Neural cell (in vitro differentiated cells): ENCODE data around the gene CYP21A2. TPM values are rescaled to one million over a fixed set of nuclear protein-coding genes. Genes with fewer than 3 reads are reported as not detected.
"Not testable (repeated sequence)": the region's sequence is repeated elsewhere in the genome, so short reads cannot be mapped to it uniquely, and the experiment has no call there.

Experiments used
- H2AFZ ChIP-seq: fragments of 200-600, 300-800 bp; sonication (generic), shearing (Covaris generic); 2 replicates; pipeline ENCODE4 v1.6.0; 2014; ENCODE audit warnings: low read depth, mild to moderate bottlenecking, antibody characterized with exemption, low read length, moderate library complexity
- H3F3A ChIP-seq: fragments of 200-600 bp; shearing (Covaris generic); 2 replicates; pipeline ENCODE4 v1.6.1; 2016; ENCODE audit warnings: mild to moderate bottlenecking, moderate library complexity, mixed read lengths, antibody characterized with exemption, low read length; ENCODE audit not compliant: insufficient read depth, poor library complexity, severe bottlenecking
- H3K27ac ChIP-seq: fragments of 200-600, 300-800 bp; sonication (generic), shearing (Covaris generic); 2 replicates; pipeline ENCODE4 v1.5.1; 2014; ENCODE audit warnings: mild to moderate bottlenecking, low read length, moderate library complexity
- H3K27me3 ChIP-seq: fragments of 300-800, 200-600 bp; sonication (generic), shearing (Covaris generic); 2 replicates; pipeline ENCODE4 v1.6.0; 2014; ENCODE audit warnings: mild to moderate bottlenecking, low read depth, low read length, moderate library complexity; ENCODE audit not compliant: insufficient read depth
- H3K36me3 ChIP-seq: fragments of 300-800, 200-600 bp; sonication (generic), shearing (Covaris generic); 2 replicates; pipeline ENCODE4 v1.5.1; 2014; ENCODE audit warnings: mild to moderate bottlenecking, antibody characterized with exemption, low read length, moderate library complexity; ENCODE audit not compliant: insufficient read depth
- H3K4me2 ChIP-seq: fragments of 300-800, 200-600 bp; sonication (generic), shearing (Covaris generic); 2 replicates; pipeline ENCODE4 v1.6.0; 2014; ENCODE audit warnings: mild to moderate bottlenecking, low read length
- H3K4me3 ChIP-seq: fragments of 300-800, 200-600 bp; sonication (generic), shearing (Covaris generic); 2 replicates; pipeline ENCODE4 v1.5.1; 2014; ENCODE audit warnings: mild to moderate bottlenecking, low read length, moderate library complexity
- H3K79me2 ChIP-seq: fragments of 200-600 bp; shearing (Covaris generic); replicated peaks from 2 replicates; pipeline ENCODE4 v1.6.0; 2014; ENCODE audit warnings: mild to moderate bottlenecking, low read length, moderate library complexity; ENCODE audit not compliant: insufficient read depth
- H3K9ac ChIP-seq: fragments of 300-800, 200-600 bp; sonication (generic), shearing (Covaris generic); 2 replicates; pipeline ENCODE4 v1.6.1; 2016; ENCODE audit warnings: mild to moderate bottlenecking, low read length, mixed read lengths
- H3K9me2 ChIP-seq: fragments of 200-600 bp; shearing (Covaris generic); 2 replicates; pipeline ENCODE4 v1.6.1; 2016; ENCODE audit warnings: mild to moderate bottlenecking, low read length, mixed read lengths; ENCODE audit not compliant: insufficient read depth
- H3K9me3 ChIP-seq: fragments of 200-600, 300-800 bp; sonication (generic), shearing (Covaris generic); 2 replicates; pipeline ENCODE4 v1.6.1; 2016; ENCODE audit warnings: mild to moderate bottlenecking, mixed run types, low read length, moderate library complexity, mixed read lengths
- H4K20me1 ChIP-seq: fragments of 200-600 bp; shearing (Covaris generic); 2 replicates; pipeline ENCODE4 v1.6.1; 2016; ENCODE audit warnings: mild to moderate bottlenecking, mixed run types; ENCODE audit not compliant: insufficient read depth
- polyA minus RNA-seq: library from RNA; depleted of rRNA, polyadenylated mRNA; stranded (reverse); fragments of >200 nt; gene quantifications from 2 replicates; pipeline ENCODE4 v1.2.3, GENCODE V29; 2014
- polyA plus RNA-seq: library from polyadenylated mRNA; depleted of rRNA; stranded (reverse); fragments of >200 nt; gene quantifications from 2 replicates; pipeline ENCODE4 v1.2.3, GENCODE V29; 2014

Gene CYP21A2
- 1.9 and 4.5 TPM in 2 replicates for polyA plus RNA-seq
- polyA minus RNA-seq = 0.97 and 1.4 TPM in 2 replicates

- not testable (repeated sequence) for H4K20me1 ChIP-seq
These were observed at the start of gene CYP21A2 for GRCh38 chr6:32037598-32038524. Gene CYP21A2, plus strand, starts transcription at chr6:32038415. Its CDS starts 8 bp downstream, at chr6:32038423.

GRCh38 chr6:31989363-31989762, 48.9 kb upstream of the CYP21A2 start:
- H3K9ac ChIP-seq, H3K36me3 ChIP-seq, H3K79me2 ChIP-seq, H4K20me1 ChIP-seq, H3K9me3 ChIP-seq, H3K27me3 ChIP-seq, H3F3A ChIP-seq, H3K27ac ChIP-seq, H2AFZ ChIP-seq, H3K4me2 ChIP-seq, H3K9me2 ChIP-seq, H3K4me3 ChIP-seq: not testable (repeated sequence)

More at GRCh38 chr6:32037598-32038524, at the start of gene CYP21A2:
- not testable (repeated sequence) for H3K9me3 ChIP-seq, H2AFZ ChIP-seq, H3K4me2 ChIP-seq, H3K9ac ChIP-seq, H3K4me3 ChIP-seq, H3K9me2 ChIP-seq, H3K27me3 ChIP-seq, H3K27ac ChIP-seq, H3K79me2 ChIP-seq, H3K36me3 ChIP-seq, H3F3A ChIP-seq

- not testable (repeated sequence) for H3K9ac ChIP-seq, H3K4me3 ChIP-seq, H3K9me2 ChIP-seq, H3K4me2 ChIP-seq, H3F3A ChIP-seq, H2AFZ ChIP-seq, H3K79me2 ChIP-seq, H3K27ac ChIP-seq, H3K9me3 ChIP-seq, H3K36me3 ChIP-seq, H3K27me3 ChIP-seq, H4K20me1 ChIP-seq
These were observed 43.8 kb upstream of the CYP21A2 start for GRCh38 chr6:31994421-31994820.

- not testable (repeated sequence) for H3K79me2 ChIP-seq, H4K20me1 ChIP-seq, H3F3A ChIP-seq, H3K4me3 ChIP-seq, H2AFZ ChIP-seq, H3K9me3 ChIP-seq, H3K9me2 ChIP-seq, H3K27ac ChIP-seq, H3K4me2 ChIP-seq, H3K36me3 ChIP-seq, H3K27me3 ChIP-seq, H3K9ac ChIP-seq
These were observed 41.8 kb upstream of the CYP21A2 start for GRCh38 chr6:31996385-31996784.

- H4K20me1 ChIP-seq, H3K27ac ChIP-seq, H3K9me2 ChIP-seq, H3K36me3 ChIP-seq, H3K4me3 ChIP-seq, H3K9ac ChIP-seq, H3K27me3 ChIP-seq, H3K4me2 ChIP-seq, H3K79me2 ChIP-seq, H2AFZ ChIP-seq, H3F3A ChIP-seq, H3K9me3 ChIP-seq: not testable (repeated sequence)
These were observed 35.5 kb upstream of the CYP21A2 start for GRCh38 chr6:32002546-32003268.

- not testable (repeated sequence) for H3K9ac ChIP-seq, H2AFZ ChIP-seq, H3K27ac ChIP-seq, H3K36me3 ChIP-seq, H3K79me2 ChIP-seq, H3K4me2 ChIP-seq, H3F3A ChIP-seq, H3K9me3 ChIP-seq, H3K4me3 ChIP-seq, H4K20me1 ChIP-seq, H3K9me2 ChIP-seq, H3K27me3 ChIP-seq
These were observed 34.9 kb upstream of the CYP21A2 start for GRCh38 chr6:32003301-32003700.

- H3K9me2 ChIP-seq, H3K9me3 ChIP-seq, H3K36me3 ChIP-seq, H3K4me3 ChIP-seq, H3F3A ChIP-seq, H3K79me2 ChIP-seq, H3K9ac ChIP-seq, H3K27ac ChIP-seq, H2AFZ ChIP-seq, H3K27me3 ChIP-seq, H3K4me2 ChIP-seq, H4K20me1 ChIP-seq: not testable (repeated sequence)
These were observed 33.8 kb upstream of the CYP21A2 start for GRCh38 chr6:32004393-32004792.
